ENCODE data around the gene OSBPL10. TPM values are rescaled to one million over a fixed set of nuclear protein-coding genes. Genes with fewer than 3 reads are reported as not detected.

Gene OSBPL10
- total RNA-seq, 4 donors from 2014 or later, result 30.0 to 49.7 (median 43.7) TPM

DNA sequence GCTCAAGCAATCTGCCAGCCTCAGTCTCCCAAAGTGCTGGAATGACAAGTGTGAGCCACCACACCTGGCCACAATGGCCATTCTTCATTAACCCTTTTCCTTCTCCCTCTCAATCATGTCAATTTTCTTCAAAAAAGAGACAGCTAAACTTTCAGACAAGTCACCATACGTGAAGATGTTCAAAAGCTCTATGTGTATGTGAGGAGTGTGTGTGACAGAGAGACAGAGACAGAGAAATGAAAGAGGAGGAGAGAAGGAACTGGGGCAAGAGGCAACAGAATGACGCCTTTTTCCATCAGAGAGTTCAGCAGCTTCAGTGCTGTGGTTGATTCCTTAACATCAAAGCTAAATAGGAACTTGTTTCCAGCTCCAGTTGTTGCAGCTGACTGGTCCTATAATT is 27.4 kb downstream of the OSBPL10 start:
- peaks cover 0 to 5% of the 10 kb centered on the region in 2 donors for H3K9me3 ChIP-seq
- H3K27me3 ChIP-seq, result no peaks in the 10 kb centered on the region
- no peak for DNase-seq
- no peak overlapping the region for H3K27ac ChIP-seq
- H3K4me1 ChIP-seq, result no peaks in the 10 kb centered on the region
- H3K4me3 ChIP-seq, result no peak overlapping the region
- no peaks in the 10 kb centered on the region for H3K36me3 ChIP-seq
- no peak for TF ChIP-seq POLR2A (IDR thresholded peaks at IDR 0.05)
- TF ChIP-seq, protein P1, sequence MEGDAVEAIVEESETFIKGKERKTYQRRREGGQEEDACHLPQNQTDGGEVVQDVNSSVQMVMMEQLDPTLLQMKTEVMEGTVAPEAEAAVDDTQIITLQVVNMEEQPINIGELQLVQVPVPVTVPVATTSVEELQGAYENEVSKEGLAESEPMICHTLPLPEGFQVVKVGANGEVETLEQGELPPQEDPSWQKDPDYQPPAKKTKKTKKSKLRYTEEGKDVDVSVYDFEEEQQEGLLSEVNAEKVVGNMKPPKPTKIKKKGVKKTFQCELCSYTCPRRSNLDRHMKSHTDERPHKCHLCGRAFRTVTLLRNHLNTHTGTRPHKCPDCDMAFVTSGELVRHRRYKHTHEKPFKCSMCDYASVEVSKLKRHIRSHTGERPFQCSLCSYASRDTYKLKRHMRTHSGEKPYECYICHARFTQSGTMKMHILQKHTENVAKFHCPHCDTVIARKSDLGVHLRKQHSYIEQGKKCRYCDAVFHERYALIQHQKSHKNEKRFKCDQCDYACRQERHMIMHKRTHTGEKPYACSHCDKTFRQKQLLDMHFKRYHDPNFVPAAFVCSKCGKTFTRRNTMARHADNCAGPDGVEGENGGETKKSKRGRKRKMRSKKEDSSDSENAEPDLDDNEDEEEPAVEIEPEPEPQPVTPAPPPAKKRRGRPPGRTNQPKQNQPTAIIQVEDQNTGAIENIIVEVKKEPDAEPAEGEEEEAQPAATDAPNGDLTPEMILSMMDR (IDR thresholded peaks at IDR 0.05), result no peak
- intact Hi-C loops (cut with DNase I; ENCODE audit: low total_unique reads), result no loop called here

DNA sequence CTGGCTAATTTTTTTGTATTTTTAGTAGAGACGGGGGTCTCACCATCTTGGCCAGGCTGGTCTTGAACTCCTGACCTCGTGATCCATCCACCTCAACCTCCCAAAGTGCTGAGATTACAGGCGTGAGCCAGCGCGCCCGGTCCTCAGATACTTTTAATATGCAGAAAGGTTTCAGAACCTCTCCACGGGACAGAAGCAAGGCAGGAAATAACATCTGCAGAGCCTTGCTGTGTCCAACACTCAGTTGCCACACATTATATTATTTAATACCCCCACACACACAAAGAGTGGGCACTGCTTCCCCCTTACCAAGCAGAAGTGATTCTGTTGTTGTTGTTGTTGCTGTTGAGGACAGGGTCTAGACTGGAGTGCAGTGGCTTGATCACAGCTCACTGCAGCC is 28.0 kb downstream of the OSBPL10 start:
- no peak for DNase-seq
- Histone ChIP-seq H3K27ac (no peak overlapping the region), H3K27me3 (no peaks in the 10 kb centered on the region), H3K4me3 (no peak overlapping the region), H3K4me1 (no peaks in the 10 kb centered on the region), H3K36me3 (no peaks in the 10 kb centered on the region), H3K9me3 (peaks cover 0 to 5% of the 10 kb centered on the region in 2 donors)
- intact Hi-C loops (cut with DNase I; ENCODE audit: low total_unique reads), result no loop called here
- TF ChIP-seq POLR2A (IDR thresholded peaks at IDR 0.05), result no peak
- TF ChIP-seq, protein P1 (IDR thresholded peaks at IDR 0.05), result no peak

DNA sequence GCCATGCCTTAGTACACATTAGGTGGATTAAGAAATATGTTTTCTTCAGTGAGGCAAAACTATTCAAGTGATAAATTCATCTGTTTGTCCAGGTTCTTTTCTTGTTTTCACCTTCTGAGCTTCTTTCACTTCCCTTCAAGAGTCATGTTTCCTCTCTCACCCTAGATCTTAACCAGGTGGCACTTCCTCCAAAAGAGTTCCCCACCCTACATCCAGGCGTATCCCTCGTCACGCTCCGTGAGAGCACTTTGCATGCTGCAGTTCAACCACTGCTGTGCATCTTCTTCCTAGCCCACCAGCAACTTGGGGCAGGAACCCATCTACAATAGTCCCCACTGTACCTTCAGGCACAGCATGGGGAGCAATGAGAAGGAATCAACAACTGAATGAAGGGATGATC is 28.9 kb downstream of the OSBPL10 start:
- H3K27me3 ChIP-seq, result no peaks in the 10 kb centered on the region
- no peak overlapping the region for H3K27ac ChIP-seq
- H3K4me1 ChIP-seq, result no peaks in the 10 kb centered on the region
- DNase-seq, result no peak
- H3K9me3 ChIP-seq, result peaks cover 0 to 5% of the 10 kb centered on the region in 2 donors
- no peak overlapping the region for H3K4me3 ChIP-seq
- H3K36me3 ChIP-seq, result no peaks in the 10 kb centered on the region
- no peak for TF ChIP-seq POLR2A (IDR thresholded peaks at IDR 0.05)
- TF ChIP-seq, protein P1 (IDR thresholded peaks at IDR 0.05), result no peak
- intact Hi-C loops (cut with DNase I; ENCODE audit: low total_unique reads), result no loop called here

DNA sequence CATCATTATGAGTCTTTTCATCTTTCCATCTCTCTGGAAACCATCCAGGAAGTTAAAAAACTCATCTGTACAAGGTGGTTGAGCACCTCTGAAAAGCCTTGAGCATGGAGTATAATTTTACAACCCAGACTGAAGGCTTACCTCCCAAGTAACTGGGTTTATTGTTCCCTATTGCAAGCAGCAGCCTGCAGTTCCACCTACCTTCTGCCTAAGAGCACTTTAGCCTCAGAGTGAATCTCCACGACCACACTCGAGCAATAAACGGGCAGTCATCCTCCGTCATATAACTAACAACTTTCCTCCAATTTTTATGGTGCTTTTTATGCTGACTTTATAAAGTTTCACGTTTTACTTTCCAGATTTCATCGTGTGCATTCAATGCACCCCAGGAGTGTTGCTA is 32.8 kb downstream of the OSBPL10 start:
- no peaks in the 10 kb centered on the region for H3K27me3 ChIP-seq
- no peaks in the 10 kb centered on the region for H3K4me1 ChIP-seq
- no peaks in the 10 kb centered on the region for H3K36me3 ChIP-seq
- no peak for TF ChIP-seq POLR2A (IDR thresholded peaks at IDR 0.05)
- TF ChIP-seq, protein P1 (IDR thresholded peaks at IDR 0.05), result no peak
- intact Hi-C loops (cut with DNase I; ENCODE audit: low total_unique reads), result no loop called here
- no peaks in the 10 kb centered on the region for H3K9me3 ChIP-seq
- no peak for DNase-seq
- no peak overlapping the region for H3K4me3 ChIP-seq
- no peak overlapping the region for H3K27ac ChIP-seq

DNA sequence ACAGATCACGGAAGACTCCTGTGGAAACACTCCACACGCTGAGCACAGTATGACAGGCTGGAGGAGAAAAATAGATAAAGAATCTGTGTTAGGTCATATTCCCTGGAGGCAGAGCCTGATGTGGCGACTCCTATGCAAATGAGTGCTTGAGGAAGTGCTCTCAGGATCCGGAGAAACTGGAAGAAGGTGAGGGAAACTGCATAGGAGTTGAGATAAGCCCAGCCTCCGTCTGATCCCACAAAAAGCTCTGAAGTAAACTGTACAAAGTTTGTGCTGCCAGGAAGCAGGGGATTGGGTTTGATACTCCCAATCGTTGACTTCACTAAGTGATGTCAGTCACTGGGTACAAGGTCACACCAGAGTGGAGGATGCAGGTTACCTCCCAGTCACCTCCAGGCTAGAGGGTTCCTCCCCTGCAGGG is 33.4 kb downstream of the OSBPL10 start:
- no peak for DNase-seq
- Histone ChIP-seq H3K4me3 (no peak overlapping the region), H3K9me3 (no peaks in the 10 kb centered on the region), H3K36me3 (no peaks in the 10 kb centered on the region), H3K27me3 (no peaks in the 10 kb centered on the region), H3K4me1 (no peaks in the 10 kb centered on the region), H3K27ac (no peak overlapping the region)
- intact Hi-C loops (cut with DNase I; ENCODE audit: low total_unique reads), result no loop called here
- TF ChIP-seq, protein P1 (IDR thresholded peaks at IDR 0.05), result no peak
- no peak for TF ChIP-seq POLR2A (IDR thresholded peaks at IDR 0.05)
